NCI-H2029 (cell line): ENCODE measurements around the gene MIS12.

Source experiments
- DNase-seq: peaks from one replicate; lab custom pipeline; 2025; lab: John Stamatoyannopoulos, UW

Gene MIS12

GRCh38 chr17:5500247-5500588, 13.9 kb downstream of the MIS12 start:
- DNase-seq: no peak

DNA sequence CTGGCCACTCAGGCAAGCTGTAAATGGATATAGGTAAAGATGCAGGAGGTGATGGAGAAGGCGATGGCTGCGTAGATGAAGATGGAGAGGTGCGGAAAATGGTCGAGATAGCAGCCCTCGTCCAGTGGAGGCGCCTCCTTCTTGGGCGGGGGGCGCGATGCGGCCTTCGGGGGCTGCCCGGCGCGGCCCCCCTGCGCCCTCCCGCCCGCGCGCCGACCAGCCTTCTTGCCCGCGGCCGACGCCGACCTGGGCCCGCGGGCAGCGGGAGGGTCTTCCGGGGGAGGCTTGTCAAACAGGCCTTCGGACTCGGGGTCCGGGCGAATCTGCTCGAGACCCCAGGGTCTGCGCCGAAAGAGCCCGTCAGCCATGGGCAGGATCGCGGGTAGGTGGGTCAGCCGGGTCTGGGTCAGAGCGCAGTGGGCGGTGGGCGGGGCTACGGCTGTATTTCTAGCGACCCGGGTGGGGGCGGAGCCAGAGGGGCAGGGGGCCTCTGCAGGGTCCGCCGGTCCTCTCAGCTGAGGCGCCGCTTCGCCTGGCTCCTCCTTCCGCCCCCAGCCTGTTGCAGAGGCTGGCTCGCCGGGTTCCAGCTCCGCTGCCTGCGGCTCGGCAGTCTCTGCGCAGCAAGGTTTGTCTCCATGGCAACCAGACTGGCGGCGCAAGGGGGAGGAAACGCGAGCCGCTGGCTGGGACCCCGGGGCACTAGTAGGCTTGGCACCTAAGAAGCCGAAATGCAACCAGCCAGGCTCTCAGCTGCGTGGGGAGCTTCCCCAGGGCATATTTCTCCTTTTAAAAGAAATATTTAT, 14.4 kb downstream of the MIS12 start:
- peak; percentile 68 for DNase-seq

GRCh38 chr17:5501685-5502084, 15.3 kb downstream of the MIS12 start:
- DNase-seq: no peak

DNA sequence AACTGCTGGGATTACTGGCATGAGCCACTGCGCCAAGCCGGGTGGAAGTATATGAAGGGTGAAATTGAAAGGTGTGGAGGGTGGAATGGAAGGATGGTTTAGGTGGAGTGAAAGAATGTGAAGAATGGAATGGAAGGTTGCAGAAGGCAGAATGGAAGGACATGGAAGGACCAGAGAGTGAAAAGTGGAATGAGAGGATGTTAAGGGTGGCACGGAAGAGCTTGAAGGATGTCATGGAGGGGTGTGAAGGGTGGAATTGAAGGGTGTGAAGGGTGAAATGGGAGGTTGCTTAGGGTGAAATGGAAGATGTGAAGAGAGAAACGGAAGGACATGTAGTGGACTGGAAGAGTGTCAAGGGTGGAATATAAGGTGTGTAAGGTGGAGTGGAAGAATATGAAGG, 16.2 kb downstream of the MIS12 start:
- no peak for DNase-seq

DNA sequence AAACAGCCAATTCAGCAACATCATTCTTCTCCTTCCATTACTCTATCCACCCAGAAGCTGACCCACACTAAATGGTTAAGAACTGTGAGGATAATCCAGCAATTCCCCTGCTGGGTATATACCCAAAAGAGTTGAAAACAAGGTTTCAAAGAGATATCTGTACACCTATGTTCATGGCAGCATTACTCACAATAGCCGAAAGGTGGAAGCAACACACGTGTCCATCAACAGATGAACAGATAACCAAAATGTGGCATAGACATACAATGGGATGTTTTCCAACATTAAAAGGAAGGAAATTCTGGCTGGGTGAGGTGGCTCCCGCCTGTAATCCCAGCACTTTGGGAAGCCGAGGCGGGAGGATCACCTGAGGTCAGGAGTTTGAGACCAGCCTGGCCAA, 19.9 kb downstream of the MIS12 start:
- DNase-seq: no peak

DNA sequence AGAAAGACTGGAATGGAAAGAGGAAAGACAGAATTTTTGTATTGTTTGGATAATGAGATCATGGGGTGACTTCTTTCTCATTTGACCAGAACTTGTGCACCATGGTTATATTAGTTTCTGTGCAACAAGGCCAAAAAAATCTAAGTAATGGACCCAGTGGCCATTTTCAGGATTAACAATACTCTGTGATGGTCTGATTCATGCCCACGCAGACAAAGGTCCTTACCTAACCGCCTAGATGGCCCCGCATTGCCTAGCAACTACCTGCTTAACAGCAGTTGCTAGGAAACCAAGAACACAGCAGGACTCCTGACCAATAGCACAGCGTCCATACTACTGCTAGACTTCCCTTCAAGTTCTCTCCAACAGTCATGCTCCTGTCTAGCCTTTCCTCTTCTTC, 22.4 kb downstream of the MIS12 start:
- no peak for DNase-seq

GRCh38 chr17:5509482-5509881, 23.1 kb downstream of the MIS12 start:
- DNase-seq: no peak

DNA sequence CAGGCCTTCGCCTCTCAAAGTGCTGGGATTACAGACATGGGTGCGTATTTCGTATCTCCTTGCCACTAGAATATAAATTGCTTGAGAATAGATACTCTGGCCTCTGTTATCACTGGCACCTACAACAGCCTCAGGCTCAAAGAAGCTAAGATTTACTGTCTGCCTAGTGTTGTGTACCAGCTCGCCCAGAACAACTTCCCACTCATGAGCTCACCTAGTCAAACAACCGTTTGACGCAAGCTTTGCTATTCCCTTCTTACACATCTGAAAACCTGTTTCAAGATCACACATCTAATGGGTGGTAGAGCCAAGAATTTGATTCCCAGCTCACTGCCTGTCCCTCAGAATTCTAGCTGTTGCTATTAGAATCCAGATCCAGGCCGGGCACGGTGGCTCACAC, 24.4 kb downstream of the MIS12 start:
- DNase-seq: no peak

- DNase-seq: no peak
These were observed 25.2 kb downstream of the MIS12 start for GRCh38 chr17:5511401-5512225.

GRCh38 chr17:5513628-5514027, 27.3 kb downstream of the MIS12 start:
- no peak for DNase-seq

GRCh38 chr17:5514976-5515375, 28.6 kb downstream of the MIS12 start:
- DNase-seq: no peak

DNA sequence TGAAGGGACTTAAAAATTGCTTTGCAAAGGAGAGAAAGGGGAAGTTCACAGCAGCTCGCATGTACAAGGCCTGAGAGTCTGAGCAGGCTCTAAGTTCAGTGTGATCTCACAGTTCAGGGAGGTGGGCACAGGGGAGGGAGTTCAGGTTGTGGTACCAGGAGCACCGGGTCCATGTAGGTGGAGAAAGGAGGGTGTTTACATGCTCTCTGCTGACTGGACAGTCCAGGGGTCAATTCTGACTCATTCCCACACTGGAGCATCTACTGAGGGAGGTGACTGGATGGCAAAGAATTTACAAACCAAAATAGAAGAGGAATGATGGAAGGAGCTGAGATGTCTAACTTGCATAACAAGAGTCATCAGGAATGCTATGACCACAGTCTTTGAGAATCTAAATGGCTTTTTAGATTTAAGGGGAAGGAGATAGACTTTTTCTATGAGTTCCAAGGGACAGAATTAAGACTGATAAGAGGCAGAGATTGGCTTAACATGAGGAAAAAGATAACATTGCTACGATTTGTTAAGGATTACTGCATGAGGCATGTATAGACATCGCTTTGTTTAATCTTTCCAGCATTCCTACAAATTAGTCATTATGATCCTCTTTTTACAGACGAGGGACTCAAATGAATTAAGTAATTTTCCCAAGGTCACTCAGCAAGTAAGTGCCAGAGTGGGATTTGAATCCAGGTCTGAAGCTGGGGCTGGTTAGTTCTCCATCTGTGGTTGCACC, 29.9 kb downstream of the MIS12 start:
- no peak for DNase-seq

DNA sequence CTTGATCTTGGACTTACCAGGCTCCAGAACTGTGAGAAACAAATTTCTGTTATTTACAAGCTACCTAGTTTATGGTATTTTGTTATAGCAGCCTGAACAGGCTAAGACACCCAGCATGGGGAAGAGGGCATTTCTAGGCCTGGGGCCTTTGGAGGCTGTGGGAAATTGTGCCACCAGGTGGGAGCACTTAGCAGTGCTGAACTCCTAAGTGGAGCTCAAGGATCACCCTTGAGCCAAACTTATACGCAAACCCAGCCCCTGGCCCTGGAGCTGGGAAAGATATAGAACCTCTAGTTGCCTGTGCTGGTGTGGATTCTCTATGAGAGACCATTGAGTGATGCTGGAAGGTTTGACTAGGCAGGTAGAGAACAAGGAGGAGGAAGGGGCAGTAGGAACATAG, 36.1 kb downstream of the MIS12 start:
- DNase-seq: no peak

- DNase-seq: no peak
These were observed 36.9 kb downstream of the MIS12 start for GRCh38 chr17:5523249-5523648.

DNA sequence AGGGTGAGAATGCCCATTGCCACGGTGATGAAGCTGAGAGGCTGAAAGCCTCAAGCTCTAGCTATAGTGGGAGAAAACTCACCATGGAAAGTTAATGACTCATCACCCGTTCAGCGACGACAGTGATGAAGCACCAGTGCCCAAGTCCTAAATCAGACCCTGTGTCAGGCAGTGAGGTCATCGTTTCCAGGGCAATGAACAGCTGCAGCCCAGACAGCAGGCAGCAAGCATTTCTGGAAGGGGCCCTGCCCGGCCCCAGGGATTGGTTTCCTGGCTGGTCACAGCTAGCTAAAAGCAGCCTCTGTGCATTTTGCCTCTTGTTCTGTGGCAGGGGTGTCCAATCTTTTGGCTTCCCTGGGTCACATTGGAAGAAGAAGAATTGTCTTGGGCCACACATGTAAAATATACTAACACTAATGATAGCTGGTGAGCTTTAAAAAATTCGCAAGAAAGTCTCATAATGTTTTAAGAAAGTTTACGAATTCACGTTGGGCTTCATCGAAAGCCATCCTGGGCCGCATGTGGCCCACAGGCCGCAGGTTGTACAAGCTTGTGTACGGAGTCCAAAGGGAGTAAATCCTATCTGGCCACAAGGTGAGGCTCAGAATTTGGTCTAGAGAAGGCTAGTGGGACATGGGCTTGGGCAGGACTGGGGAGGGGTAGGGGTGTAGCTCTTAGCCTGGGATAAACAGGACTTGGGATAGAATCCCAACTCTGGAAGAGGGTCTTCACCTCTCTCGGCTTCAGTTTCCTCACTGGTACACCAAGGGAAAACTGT, 40.6 kb downstream of the MIS12 start:
- no peak for DNase-seq

- no peak for DNase-seq
These were observed 41.4 kb downstream of the MIS12 start for GRCh38 chr17:5527601-5528250.

- DNase-seq: no peak
These were observed 44.1 kb downstream of the MIS12 start for GRCh38 chr17:5530265-5531084.

DNA sequence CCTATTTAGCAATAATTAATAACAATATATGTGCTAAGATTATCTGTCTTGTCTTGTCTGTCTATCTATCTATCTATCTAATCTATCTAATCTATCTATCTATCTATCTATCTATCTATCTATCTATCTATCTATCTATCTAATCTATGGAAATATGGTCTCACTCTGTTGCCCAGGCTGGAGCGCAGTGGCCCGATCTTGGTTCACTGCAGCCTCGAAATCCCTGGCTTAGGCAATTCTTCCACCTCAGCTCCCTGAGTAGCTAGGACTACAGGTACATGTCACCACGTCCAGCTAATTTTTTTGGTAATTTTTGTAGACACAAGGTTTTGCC, 44.7 kb downstream of the MIS12 start:
- no peak for DNase-seq

GRCh38 chr17:5532581-5532980, 46.2 kb downstream of the MIS12 start:
- no peak for DNase-seq

DNA sequence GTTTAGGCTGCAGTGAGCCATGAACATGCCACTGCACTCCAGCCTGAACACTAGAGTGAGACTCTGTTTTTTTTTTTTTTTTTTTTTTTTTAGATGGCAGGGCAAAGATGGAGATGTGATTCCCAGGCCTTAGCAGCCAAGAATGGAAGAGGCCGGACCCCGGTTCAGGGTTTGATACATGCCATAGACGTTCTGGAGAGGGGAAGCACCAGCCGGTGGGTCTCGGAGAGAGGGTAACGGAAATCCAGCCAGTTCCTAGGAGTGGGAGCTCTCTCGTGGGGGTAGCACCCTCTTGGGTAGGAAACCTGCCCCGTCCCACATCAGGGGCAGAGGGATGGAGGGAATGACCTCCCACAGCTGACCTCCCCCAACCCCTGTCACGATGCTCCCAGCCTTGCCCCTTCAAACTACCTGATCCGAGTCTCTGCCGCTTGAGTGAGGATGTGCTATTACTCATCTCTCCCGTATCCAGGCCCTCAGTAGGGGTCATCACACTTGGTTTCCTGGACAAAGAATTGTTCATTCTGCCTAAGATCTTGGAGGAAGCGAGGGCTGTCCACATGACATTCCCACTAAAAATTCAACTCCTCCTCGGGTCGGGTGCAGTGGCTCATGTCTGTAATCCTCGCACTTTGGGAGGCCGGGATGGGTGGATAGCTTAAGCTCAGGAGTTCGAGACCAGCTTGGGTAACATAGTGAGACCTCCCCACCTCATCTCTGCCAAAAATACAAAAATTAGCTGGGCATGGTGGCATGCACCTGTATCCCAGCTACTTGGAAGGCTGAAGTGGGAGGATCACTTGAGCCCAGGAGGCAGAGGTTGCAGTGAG, 47.3 kb downstream of the MIS12 start:
- DNase-seq: no peak
